HepG2 (cell line): ENCODE measurements around the gene GCDH. TPM values are rescaled to one million over a fixed set of nuclear protein-coding genes. Genes with fewer than 3 reads are reported as not detected.

ENCODE experiments used
- ATAC-seq: fragments of 200-7000 bp; cut with Tn5 transposase; 3 replicates; pipeline ENCODE4 v1.9.1; 2020; ENCODE audit warnings: mild to moderate bottlenecking, moderate library complexity
- BruUV-seq: library from RNA; stranded (reverse); fragments of 400-500 nt; replicated peaks from 2 replicates; lab custom pipeline; 2021; lab: Mats Ljungman, UMichigan
- CTCF ChIA-PET: fragments of 300-600 bp; formaldehyde crosslinking; extraction: SDS; loops from one replicate; lab custom pipeline; 2021; ENCODE audit warnings: low total read pairs, inconsistent platforms, low intra/inter-chr PET ratio; lab: Yijun Ruan, JAX
- POLR2A ChIA-PET: fragments of 350-600 bp; sonication (Branson Sonifier 250); formaldehyde crosslinking; loops from one replicate; lab custom pipeline; 2020; ENCODE audit warnings: antibody characterized with exemption, inconsistent platforms; lab: Yijun Ruan, JAX
- DNase-seq: peaks from one replicate; pipeline ENCODE4 v3.0.0-alpha.2; 2015; ENCODE audit warnings: low spot score
- FAIRE-seq: peaks from 3 replicates; lab custom pipeline; 2011; peaks lifted over from hg19 to GRCh38; lab: Jason Lieb, UNC
- H2AFZ ChIP-seq: one replicate; pipeline ENCODE4 v1.6.1; 2011; ENCODE audit warnings: low read length, inconsistent platforms
- H3K27ac ChIP-seq: fragments of 300-600 bp; 3 replicates; pipeline ENCODE4 v1.8.0; 2011; ENCODE audit warnings: mixed run types, mild to moderate bottlenecking, mixed read lengths, low read length, inconsistent platforms; ENCODE audit not compliant: insufficient read depth; ENCODE audit errors: extremely low read length
- H3K27me3 ChIP-seq, 2 experiments: fragments of 200-600 bp in 1 of 2; 2 replicates in 1 of 2; 3 replicates in 1 of 2; pipeline versions ENCODE4 v1.6.0 to v1.8.0; 2011; ENCODE audit warnings: low read length in 2 of 2, mild to moderate bottlenecking in 2 of 2, moderate library complexity in 2 of 2, inconsistent platforms in 1 of 2; ENCODE audit not compliant: insufficient read depth in 2 of 2, control insufficient read depth in 1 of 2
- H3K36me3 ChIP-seq, 2 experiments: fragments of 200-600 bp in 1 of 2; replicated peaks in 1 of 2; 2 replicates in 1 of 2; 3 replicates in 1 of 2; pipeline versions ENCODE4 v1.5.1 to v1.8.0; 2011; ENCODE audit warnings: low read length in 2 of 2, inconsistent platforms in 1 of 2; ENCODE audit not compliant: insufficient read depth in 2 of 2, control insufficient read depth in 1 of 2
- H3K4me1 ChIP-seq: 2 replicates; pipeline ENCODE4 v1.5.1; 2012; ENCODE audit warnings: low read length, inconsistent platforms; ENCODE audit not compliant: insufficient read depth
- H3K4me2 ChIP-seq: 2 replicates; pipeline ENCODE4 v1.6.0; 2011; ENCODE audit warnings: low read depth, low read length, inconsistent platforms
- H3K4me3 ChIP-seq, 3 experiments: fragments of 200-600 bp in 1 of 3; sonication (generic), shearing (Covaris generic) in 1 of 3; replicated peaks in 1 of 3; 2 replicates each; pipeline ENCODE4 v1.5.1; 2011 to 2016; ENCODE audit warnings: low read length in 3 of 3, inconsistent platforms in 2 of 3, low read depth in 2 of 3, mild to moderate bottlenecking in 2 of 3, control low read depth in 1 of 3, mixed read lengths in 1 of 3; ENCODE audit not compliant: insufficient read depth in 1 of 3
- H3K79me2 ChIP-seq: one replicate; pipeline ENCODE4 v1.6.1; 2011; ENCODE audit warnings: low read length, inconsistent platforms; ENCODE audit not compliant: insufficient read depth
- H3K9ac ChIP-seq: 2 replicates; pipeline ENCODE4 v1.6.0; 2011; ENCODE audit warnings: mild to moderate bottlenecking, low read depth, low read length, inconsistent platforms; ENCODE audit not compliant: insufficient read depth
- H3K9me3 ChIP-seq: 2 replicates; pipeline ENCODE4 v1.5.1; 2012; ENCODE audit warnings: mild to moderate bottlenecking, low read length
- H4K20me1 ChIP-seq: 2 replicates; pipeline ENCODE4 v1.6.0; 2011; ENCODE audit warnings: inconsistent platforms, mild to moderate bottlenecking, low read length, moderate library complexity; ENCODE audit not compliant: insufficient read depth
- ZNF556 ChIP-seq: sonication (generic); formaldehyde crosslinking; IDR thresholded peaks from 2 replicates; pipeline ENCODE4 v1.4.0; 2020; ENCODE audit warnings: mild to moderate bottlenecking, missing genetic modification reagents, borderline replicate concordance
- ZNF629 ChIP-seq: sonication (generic); formaldehyde crosslinking; conservative IDR thresholded peaks from 2 replicates; pipeline ENCODE4 v1.5.0; 2020; ENCODE audit warnings: missing genetic modification reagents
- ZNF776 ChIP-seq: sonication (generic); formaldehyde crosslinking; IDR thresholded peaks from 2 replicates; pipeline ENCODE4 v1.4.0; 2020; ENCODE audit warnings: mild to moderate bottlenecking, missing genetic modification reagents
- ZNF782 ChIP-seq: sonication (generic); formaldehyde crosslinking; IDR thresholded peaks from 2 replicates; pipeline ENCODE4 v1.4.0; 2020; ENCODE audit warnings: missing genetic modification reagents, mild to moderate bottlenecking, borderline replicate concordance
- WGBS: methylation state at CpG from one replicate; pipeline ENCODE4 v1.1.6; 2017; ENCODE audit warnings: low lambda C conversion rate; 5-methylcytosine and 5-hydroxymethylcytosine counted together
- in situ Hi-C: cut with HindIII; loops from 2 replicates; pipeline ENCODE4 v1.10.0; 2017; ENCODE audit warnings: low pct_unique_long_range_greater_than_20kb; ENCODE audit not compliant: extremely low pct_ligation_motif_present
- intact Hi-C: fragments of 100-400 bp; cut with micrococcal nuclease; formaldehyde crosslinking; loops from one replicate; pipeline ENCODE4 v1.10.0; 2022; ENCODE audit not compliant: unreplicated experiment
- polyA plus RNA-seq, 8 experiments: library from polyadenylated mRNA; depleted of rRNA in 3 of 8; stranded (reverse) in 7 of 8; unstranded in 1 of 8; fragments of >200 nt; fragmentation: Illumina TruSeq in 4 of 8; extraction: Trizol in 4 of 8; gene quantifications; 2 replicates each; pipeline versions ENCODE4 v1.2.1 to v1.2.3, GENCODE V29; 2011 to 2016; ENCODE audit warnings: low read depth in 4 of 8, missing spikeins in 1 of 8, mixed read lengths in 1 of 8; ENCODE audit not compliant: insufficient read depth in 1 of 8
- total RNA-seq, 5 experiments: library from RNA; depleted of rRNA; stranded (reverse); fragments of >200 nt; fragmentation: Illumina TruSeq; extraction: Trizol; gene quantifications; 2 replicates each; pipeline ENCODE4 v1.2.3, GENCODE V29; 2016; ENCODE audit warnings: low read depth in 1 of 5
- TF ChIP-seq, protein P1 (sequence below): sonication (generic); formaldehyde crosslinking; IDR thresholded peaks from 2 replicates; pipeline ENCODE4 v1.4.0; 2020; ENCODE audit warnings: low read depth, missing genetic modification reagents

GCDH gene
- total and polyA plus RNA-seq, 2 of the 13 experiments (the other 11 are each of a cell fraction or from before 2014, with no cell fraction given) = 15.1 to 38.0 TPM

DNA sequence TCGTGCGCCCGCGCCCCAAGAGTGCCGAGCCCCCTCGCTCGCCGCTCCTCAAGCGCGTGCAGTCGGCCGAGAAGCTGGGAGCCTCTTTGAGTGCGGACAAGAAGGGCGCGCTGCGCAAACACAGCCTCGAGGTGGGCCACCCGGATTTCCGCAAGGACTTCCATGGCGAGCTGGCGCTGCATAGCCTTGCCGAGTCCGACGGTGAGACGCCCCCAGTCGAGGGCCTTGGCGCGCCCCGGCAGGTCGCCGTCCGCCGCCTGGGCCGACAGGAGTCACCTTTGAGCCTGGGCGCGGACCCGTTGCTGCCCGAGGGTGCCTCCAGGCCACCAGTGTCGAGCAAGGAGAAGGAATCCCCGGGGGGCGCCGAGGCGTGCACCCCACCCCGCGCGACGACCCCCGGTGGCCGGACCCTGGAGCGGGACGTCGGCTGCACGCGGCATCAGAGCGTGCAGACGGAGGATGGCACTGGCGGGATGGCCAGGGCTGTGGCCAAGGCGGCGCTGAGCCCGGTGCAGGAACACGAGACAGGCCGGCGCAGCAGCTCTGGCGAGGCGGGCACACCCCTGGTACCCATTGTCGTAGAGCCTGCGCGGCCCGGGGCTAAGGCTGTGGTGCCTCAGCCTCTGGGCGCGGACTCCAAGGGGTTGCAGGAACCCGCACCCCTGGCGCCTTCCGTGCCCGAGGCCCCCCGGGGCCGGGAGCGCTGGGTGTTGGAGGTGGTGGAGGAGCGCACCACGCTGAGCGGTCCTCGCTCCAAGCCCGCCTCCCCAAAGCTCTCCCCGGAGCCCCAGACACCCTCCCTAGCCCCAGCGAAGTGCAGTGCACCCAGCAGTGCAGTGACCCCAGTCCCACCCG, 16.8 kb upstream of the GCDH start (continued):
- no peak for TF ChIP-seq ZNF782 (CRISPR knock-in tag)

DNA sequence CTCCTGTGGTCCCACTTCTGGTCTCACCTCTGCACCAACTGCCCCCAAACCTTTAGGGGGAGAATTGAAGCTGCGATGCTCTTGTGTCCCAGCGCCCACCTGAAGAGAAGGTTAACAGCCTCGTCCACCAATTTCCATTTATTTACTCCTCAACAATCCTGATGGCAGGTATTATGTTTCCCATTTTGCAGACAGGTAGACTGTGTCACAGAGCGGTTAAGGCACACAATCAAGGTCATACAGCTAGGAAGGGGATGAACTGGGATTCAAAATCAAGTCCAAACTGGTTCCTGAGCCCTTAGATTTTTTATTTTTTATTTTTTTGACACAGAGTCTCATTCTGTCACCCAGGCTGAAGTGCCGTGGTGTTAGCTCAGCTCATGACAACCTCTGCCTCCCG, 15.9 kb upstream of the GCDH start:
- no peak overlapping the region for H3K27ac ChIP-seq
- FAIRE-seq = no peak
- H3K79me2 ChIP-seq = no peaks in the 10 kb centered on the region
- intact Hi-C loops = no loop called here
- no peak overlapping the region for H3K4me3 ChIP-seq
- no TSS peak for BruUV-seq
- DNase-seq = no peak
- peak; percentile 53 for TF ChIP-seq ZNF629 (CRISPR knock-in tag)
- no peak for TF ChIP-seq ZNF556 (CRISPR knock-in tag)
- H4K20me1 ChIP-seq = no peaks in the 10 kb centered on the region
- no peaks in the 10 kb centered on the region for H3K27me3 ChIP-seq
- ChIA-PET POLR2A (no interaction called here), CTCF (no interaction called here)
- no peaks in the 10 kb centered on the region for H3K36me3 ChIP-seq
- 88% methylated on average over 6 of the region's 6 CpGs for WGBS
- no peak overlapping the region for H3K9ac ChIP-seq
- no peak overlapping the region for H2AFZ ChIP-seq
- ATAC-seq = no peak
- in situ Hi-C loops = no loop called here
- H3K4me2 ChIP-seq = no peak overlapping the region
- H3K4me1 ChIP-seq = no peaks in the 10 kb centered on the region
- no peaks in the 10 kb centered on the region for H3K9me3 ChIP-seq

DNA sequence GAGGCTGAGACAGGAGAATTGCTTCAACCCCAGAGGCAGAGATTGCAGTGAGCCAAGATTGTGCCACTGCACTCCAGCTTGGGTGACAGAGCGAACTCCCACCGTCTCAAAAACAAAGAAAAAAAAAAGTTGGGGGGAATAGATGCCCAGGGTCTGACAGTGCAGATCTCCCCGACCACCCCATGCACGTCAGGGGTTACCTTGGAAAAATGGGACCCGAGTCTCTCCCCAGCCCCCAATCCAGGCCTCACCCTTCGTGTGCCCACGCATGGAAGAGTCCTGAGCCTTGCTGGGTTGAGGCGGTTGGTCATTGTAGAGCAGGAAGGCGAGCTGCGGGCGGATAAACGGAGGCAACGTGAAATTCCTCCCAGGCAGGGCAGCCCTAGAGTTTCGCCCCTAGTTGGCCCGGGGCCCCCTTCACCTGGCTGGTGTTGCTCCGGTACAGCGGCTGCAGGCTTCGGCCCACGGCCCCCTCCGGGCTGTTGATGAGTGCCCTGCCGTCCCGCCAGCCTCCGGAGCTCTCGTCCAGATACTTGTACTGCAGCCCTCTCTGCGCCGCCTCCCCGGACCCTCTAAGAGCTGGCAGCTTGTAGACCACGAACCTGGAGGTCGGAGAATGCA, 10.3 kb upstream of the GCDH start:
- FAIRE-seq (no peak), DNase-seq (no peak), ATAC-seq (no peak)
- ChIA-PET POLR2A (interaction anchor here (0.8 to 5.0 kb wide), 4 partner anchors 10 to 66 kb away, joined by 3 to 24 read pairs (median 5); partner anchors contain the start of gene GCDH), CTCF (no interaction called here)
- Histone ChIP-seq H3K36me3 (no peaks in the 10 kb centered on the region), H3K4me3 (peak overlapping the region; percentile 51 to 74 (median 60); a peak in 4 of 6 replicates), H3K27me3 (no peaks in the 10 kb centered on the region), H3K4me1 (peaks cover 16% of the 10 kb centered on the region), H2AFZ (no peak overlapping the region), H3K9me3 (peaks cover 13% of the 10 kb centered on the region), H3K9ac (peak overlapping the region; percentile 56), H4K20me1 (no peaks in the 10 kb centered on the region), H3K27ac (no peak overlapping the region), H3K79me2 (no peaks in the 10 kb centered on the region), H3K4me2 (peak overlapping the region; percentile 77)
- in situ Hi-C loops (no loop called here), intact Hi-C loops (no loop called here)
- TF ChIP-seq ZNF776 (CRISPR knock-in tag) = no peak
- TF ChIP-seq, protein P1, sequence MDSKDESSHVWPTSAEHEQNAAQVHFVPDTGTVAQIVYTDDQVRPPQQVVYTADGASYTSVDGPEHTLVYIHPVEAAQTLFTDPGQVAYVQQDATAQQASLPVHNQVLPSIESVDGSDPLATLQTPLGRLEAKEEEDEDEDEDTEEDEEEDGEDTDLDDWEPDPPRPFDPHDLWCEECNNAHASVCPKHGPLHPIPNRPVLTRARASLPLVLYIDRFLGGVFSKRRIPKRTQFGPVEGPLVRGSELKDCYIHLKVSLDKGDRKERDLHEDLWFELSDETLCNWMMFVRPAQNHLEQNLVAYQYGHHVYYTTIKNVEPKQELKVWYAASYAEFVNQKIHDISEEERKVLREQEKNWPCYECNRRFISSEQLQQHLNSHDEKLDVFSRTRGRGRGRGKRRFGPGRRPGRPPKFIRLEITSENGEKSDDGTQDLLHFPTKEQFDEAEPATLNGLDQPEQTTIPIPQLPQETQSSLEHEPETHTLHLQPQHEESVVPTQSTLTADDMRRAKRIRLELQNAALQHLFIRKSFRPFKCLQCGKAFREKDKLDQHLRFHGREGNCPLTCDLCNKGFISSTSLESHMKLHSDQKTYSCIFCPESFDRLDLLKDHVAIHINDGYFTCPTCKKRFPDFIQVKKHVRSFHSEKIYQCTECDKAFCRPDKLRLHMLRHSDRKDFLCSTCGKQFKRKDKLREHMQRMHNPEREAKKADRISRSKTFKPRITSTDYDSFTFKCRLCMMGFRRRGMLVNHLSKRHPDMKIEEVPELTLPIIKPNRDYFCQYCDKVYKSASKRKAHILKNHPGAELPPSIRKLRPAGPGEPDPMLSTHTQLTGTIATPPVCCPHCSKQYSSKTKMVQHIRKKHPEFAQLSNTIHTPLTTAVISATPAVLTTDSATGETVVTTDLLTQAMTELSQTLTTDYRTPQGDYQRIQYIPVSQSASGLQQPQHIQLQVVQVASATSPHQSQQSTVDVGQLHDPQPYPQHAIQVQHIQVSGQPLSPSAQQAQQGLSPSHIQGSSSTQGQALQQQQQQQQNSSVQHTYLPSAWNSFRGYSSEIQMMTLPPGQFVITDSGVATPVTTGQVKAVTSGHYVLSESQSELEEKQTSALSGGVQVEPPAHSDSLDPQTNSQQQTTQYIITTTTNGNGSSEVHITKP (CRISPR knock-in tag) = peak; percentile 89
- TSS peak; percentile 76 for BruUV-seq
- 93% methylated on average over 22 of the region's 29 CpGs for WGBS
